HAP-1 (cell line): Measurements from ENCODE around the gene PCDHA10.
"Not testable (repeated sequence)": the region's sequence is repeated elsewhere in the genome, so short reads cannot be mapped to it uniquely, and the experiment has no call there.

Experiments
- DNase-seq, 2 experiments: peaks; one replicate each; pipeline ENCODE4 v3.0.0-alpha.2; 2016 to 2020; ENCODE audit warnings: low spot score in 2 of 2
- H3K27me3 ChIP-seq: fragments of 250-450 bp; sonication (Bioruptor Pico); 2 replicates; pipeline ENCODE4 v1.5.1; 2020; ENCODE audit warnings: low read depth, mild to moderate bottlenecking, moderate library complexity
- H3K36me3 ChIP-seq: fragments of 250-450 bp; sonication (Bioruptor Pico); replicated peaks from 2 replicates; pipeline ENCODE4 v1.5.1; 2020; ENCODE audit warnings: mild to moderate bottlenecking
- H3K4me1 ChIP-seq: fragments of 250-450 bp; sonication (Bioruptor Pico); 2 replicates; pipeline ENCODE4 v1.5.1; 2020; ENCODE audit warnings: mild to moderate bottlenecking
- H3K4me3 ChIP-seq: fragments of 250-450 bp; sonication (Bioruptor Pico); 2 replicates; pipeline ENCODE4 v1.5.1; 2020; ENCODE audit warnings: mild to moderate bottlenecking, moderate library complexity
- H3K9me3 ChIP-seq: fragments of 250-450 bp; sonication (Bioruptor Pico); 2 replicates; pipeline ENCODE4 v1.5.1; 2020; ENCODE audit warnings: mild to moderate bottlenecking, moderate library complexity
- in situ Hi-C: fragments of 300-500 bp; cut with MboI; formaldehyde crosslinking; loops from 3 replicates; pipeline ENCODE4 v1.14.3; 2020; ENCODE audit warnings: low sequenced_read_pairs, inconsistent platforms, mixed read lengths

The PCDHA10 gene, protein sequence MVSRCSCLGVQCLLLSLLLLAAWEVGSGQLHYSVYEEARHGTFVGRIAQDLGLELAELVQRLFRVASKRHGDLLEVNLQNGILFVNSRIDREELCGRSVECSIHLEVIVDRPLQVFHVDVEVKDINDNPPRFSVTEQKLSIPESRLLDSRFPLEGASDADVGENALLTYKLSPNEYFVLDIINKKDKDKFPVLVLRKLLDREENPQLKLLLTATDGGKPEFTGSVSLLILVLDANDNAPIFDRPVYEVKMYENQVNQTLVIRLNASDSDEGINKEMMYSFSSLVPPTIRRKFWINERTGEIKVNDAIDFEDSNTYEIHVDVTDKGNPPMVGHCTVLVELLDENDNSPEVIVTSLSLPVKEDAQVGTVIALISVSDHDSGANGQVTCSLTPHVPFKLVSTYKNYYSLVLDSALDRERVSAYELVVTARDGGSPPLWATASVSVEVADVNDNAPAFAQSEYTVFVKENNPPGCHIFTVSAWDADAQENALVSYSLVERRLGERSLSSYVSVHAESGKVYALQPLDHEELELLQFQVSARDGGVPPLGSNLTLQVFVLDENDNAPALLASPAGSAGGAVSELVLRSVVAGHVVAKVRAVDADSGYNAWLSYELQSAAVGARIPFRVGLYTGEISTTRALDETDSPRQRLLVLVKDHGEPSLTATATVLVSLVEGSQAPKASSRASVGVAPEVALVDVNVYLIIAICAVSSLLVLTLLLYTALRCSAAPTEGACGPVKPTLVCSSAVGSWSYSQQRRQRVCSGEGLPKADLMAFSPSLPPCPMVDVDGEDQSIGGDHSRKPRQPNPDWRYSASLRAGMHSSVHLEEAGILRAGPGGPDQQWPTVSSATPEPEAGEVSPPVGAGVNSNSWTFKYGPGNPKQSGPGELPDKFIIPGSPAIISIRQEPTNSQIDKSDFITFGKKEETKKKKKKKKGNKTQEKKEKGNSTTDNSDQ

DNA sequence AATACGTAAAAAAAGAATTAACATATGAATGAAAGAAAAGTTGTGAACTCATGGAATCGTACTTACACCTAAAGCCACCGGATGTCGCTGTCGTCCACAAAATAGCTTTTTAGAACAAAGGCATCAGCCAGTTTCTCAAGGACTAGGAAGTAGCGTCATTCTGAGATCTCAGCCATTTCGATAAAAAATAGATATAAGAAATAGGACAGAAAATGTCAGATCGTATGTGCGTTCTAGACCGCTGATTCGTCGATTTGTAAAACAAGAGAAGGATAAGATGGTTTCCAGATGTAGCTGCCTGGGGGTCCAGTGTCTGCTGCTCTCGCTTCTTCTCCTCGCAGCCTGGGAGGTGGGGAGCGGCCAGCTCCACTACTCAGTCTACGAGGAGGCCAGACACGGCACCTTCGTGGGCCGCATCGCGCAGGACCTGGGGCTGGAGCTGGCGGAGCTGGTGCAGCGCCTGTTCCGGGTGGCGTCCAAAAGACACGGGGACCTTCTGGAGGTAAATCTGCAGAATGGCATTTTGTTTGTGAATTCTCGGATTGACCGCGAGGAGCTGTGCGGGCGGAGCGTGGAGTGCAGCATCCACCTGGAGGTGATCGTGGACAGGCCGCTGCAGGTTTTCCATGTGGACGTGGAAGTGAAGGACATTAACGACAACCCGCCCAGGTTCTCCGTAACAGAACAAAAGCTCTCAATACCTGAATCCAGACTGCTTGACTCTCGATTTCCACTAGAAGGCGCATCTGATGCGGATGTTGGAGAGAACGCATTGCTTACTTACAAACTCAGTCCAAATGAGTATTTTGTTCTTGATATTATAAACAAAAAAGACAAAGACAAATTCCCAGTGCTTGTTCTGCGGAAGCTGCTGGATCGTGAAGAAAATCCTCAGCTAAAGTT lies at the start of gene PCDHA10:
PCDHA10 (plus strand) TSS at position 126 of the 903 bp plus-strand sequence; CDS start at position 278, 152 bp downstream.
- no peaks in the 10 kb centered on the region for H3K4me1 ChIP-seq

GRCh38 chr5:140806834-140807775 lies 48.6 kb upstream of the PCDHA10 start, which contains the start of gene PCDHA4:
Gene PCDHA4 (plus strand): TSS chr5:140807068.
- H3K27me3 ChIP-seq = no peaks in the 10 kb centered on the region
- peak in 1 of 2 experiments; percentile 46 for DNase-seq
- in situ Hi-C loops = no loop called here
- H3K9me3 ChIP-seq = no peaks in the 10 kb centered on the region
- H3K36me3 ChIP-seq = no peaks in the 10 kb centered on the region
- no peaks in the 10 kb centered on the region for H3K4me1 ChIP-seq
- H3K4me3 ChIP-seq = no peak within 1 kb of the TSS

More for the DNA sequence above, at the start of gene PCDHA10:
- no peaks in the 10 kb centered on the region for H3K36me3 ChIP-seq
- H3K27me3 ChIP-seq = no peaks in the 10 kb centered on the region
- in situ Hi-C loops = no loop called here
- H3K4me3 ChIP-seq = no peak within 1 kb of the TSS
- no peaks in the 10 kb centered on the region for H3K9me3 ChIP-seq
- peak in 1 of 2 experiments; percentile 34 for DNase-seq

GRCh38 chr5:140808241-140808888 lies 47.3 kb upstream of the PCDHA10 start:
- H3K9me3 ChIP-seq, H3K4me3 ChIP-seq, H3K27me3 ChIP-seq, H3K4me1 ChIP-seq, DNase-seq, in situ Hi-C loops, H3K36me3 ChIP-seq: not testable (repeated sequence)

GRCh38 chr5:140808889-140809291 lies 46.8 kb upstream of the PCDHA10 start:
- no peak for DNase-seq
- Histone ChIP-seq H3K36me3 (no peaks in the 10 kb centered on the region), H3K27me3 (no peaks in the 10 kb centered on the region), H3K9me3 (no peaks in the 10 kb centered on the region), H3K4me3 (no peak overlapping the region), H3K4me1 (no peaks in the 10 kb centered on the region)
- in situ Hi-C loops = no loop called here

DNA sequence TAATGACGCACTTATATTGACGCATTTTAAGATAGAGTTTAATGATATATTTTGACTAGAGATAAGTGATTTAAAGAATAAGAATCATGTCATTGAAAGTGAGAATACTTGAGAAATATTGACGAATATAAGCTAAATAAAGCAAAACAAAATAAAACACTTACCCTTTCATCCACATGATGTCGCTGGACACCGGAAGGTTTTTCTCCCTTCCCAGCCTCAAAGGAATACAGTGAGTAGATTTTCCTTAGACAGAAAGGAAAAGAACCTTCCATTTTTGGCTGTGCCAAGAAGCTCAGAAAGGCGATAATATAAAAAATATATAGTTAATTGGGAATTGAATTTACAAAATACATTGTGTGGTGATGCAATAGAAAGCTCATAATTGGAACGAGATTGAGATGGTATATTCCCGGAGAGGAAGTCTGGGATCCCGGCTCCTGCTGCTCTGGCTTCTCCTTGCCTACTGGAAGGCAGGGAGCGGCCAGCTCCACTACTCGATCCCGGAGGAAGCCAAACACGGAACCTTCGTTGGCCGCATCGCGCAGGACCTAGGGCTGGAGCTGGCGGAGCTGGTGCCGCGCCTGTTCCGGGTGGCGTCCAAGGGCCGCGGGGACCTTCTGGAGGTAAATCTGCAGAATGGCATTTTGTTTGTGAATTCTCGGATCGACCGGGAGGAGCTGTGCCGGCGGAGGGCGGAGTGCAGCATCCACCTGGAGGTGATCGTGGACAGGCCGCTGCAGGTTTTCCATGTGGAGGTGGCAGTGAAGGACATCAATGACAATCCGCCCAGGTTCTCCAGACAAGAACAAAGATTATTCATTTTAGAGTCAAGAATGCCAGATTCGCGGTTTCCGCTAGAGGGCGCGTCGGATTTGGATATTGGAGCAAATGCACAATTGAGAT lies 34.1 kb upstream of the PCDHA10 start, which contains the start of gene PCDHA5:
PCDHA5 (plus strand) TSS at position 239 of the 906 bp plus-strand sequence.
- H3K4me3 ChIP-seq = no peak within 1 kb of the TSS
- no peaks in the 10 kb centered on the region for H3K9me3 ChIP-seq
- DNase-seq = peak; percentile 38 to 76
- no peaks in the 10 kb centered on the region for H3K27me3 ChIP-seq
- no peaks in the 10 kb centered on the region for H3K4me1 ChIP-seq
- in situ Hi-C loops = no loop called here
- H3K36me3 ChIP-seq = no peaks in the 10 kb centered on the region

- Histone ChIP-seq H3K36me3 (no peaks in the 10 kb centered on the region), H3K9me3 (no peaks in the 10 kb centered on the region), H3K4me1 (no peaks in the 10 kb centered on the region), H3K27me3 (no peaks in the 10 kb centered on the region), H3K4me3 (no peak overlapping the region)
- in situ Hi-C loops = no loop called here
- no peak for DNase-seq
Measured at GRCh38 chr5:140822281-140822629, 33.4 kb upstream of the PCDHA10 start.

- DNase-seq, in situ Hi-C loops, H3K4me3 ChIP-seq, H3K4me1 ChIP-seq, H3K36me3 ChIP-seq, H3K27me3 ChIP-seq, H3K9me3 ChIP-seq: not testable (repeated sequence)
Measured at GRCh38 chr5:140822969-140823368, 32.7 kb upstream of the PCDHA10 start.

DNA sequence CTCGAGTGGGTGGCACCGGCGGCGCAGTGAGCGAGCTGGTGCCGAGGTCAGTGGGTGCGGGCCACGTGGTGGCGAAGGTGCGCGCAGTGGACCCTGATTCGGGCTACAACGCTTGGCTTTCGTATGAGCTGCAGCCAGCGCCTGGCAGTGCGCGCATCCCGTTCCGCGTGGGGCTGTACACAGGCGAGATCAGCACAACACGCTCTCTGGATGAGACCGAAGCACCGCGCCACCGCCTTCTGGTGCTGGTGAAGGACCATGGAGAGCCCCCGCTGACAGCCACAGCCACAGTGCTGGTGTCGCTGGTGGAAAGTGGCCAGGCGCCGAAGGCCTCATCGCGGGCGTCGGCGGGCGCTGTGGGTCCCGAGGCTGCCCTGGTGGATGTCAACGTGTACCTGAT lies 32.2 kb upstream of the PCDHA10 start:
- Histone ChIP-seq H3K4me3 (no peak overlapping the region), H3K9me3 (no peaks in the 10 kb centered on the region), H3K27me3 (no peaks in the 10 kb centered on the region), H3K4me1 (no peaks in the 10 kb centered on the region), H3K36me3 (no peaks in the 10 kb centered on the region)
- in situ Hi-C loops = no loop called here
- no peak for DNase-seq

- Histone ChIP-seq H3K9me3 (no peaks in the 10 kb centered on the region), H3K4me3 (no peak within 1 kb of the TSS), H3K4me1 (no peaks in the 10 kb centered on the region), H3K27me3 (no peaks in the 10 kb centered on the region), H3K36me3 (no peaks in the 10 kb centered on the region)
- DNase-seq = no peak
- in situ Hi-C loops = no loop called here
Measured at GRCh38 chr5:140827704-140828361, 27.9 kb upstream of the PCDHA10 start, which contains the start of gene PCDHA6. Gene PCDHA6 (plus strand): TSS chr5:140827960. CDS start chr5:140828092, 132 bp downstream.

GRCh38 chr5:140828362-140828737 lies 27.3 kb upstream of the PCDHA10 start:
- in situ Hi-C loops = no loop called here
- H3K9me3 ChIP-seq = no peaks in the 10 kb centered on the region
- no peaks in the 10 kb centered on the region for H3K4me1 ChIP-seq
- no peak for DNase-seq
- no peaks in the 10 kb centered on the region for H3K36me3 ChIP-seq
- H3K4me3 ChIP-seq = no peak overlapping the region
- H3K27me3 ChIP-seq = no peaks in the 10 kb centered on the region
